Lower lobe of right lung (tissue), 2 donors: Measurements from ENCODE around the gene THY1. TPM values are rescaled to one million over a fixed set of nuclear protein-coding genes. Genes with fewer than 3 reads are reported as not detected.

Experiments
- ATAC-seq, 2 donors: fragments of 200-7000 bp; cut with Tn5 transposase; one replicate each; pipeline ENCODE4 v1.9.1; 2020 to 2022; ENCODE audit warnings: mild to moderate bottlenecking in 2 of 2, moderate library complexity in 2 of 2
- DNase-seq: peaks from one replicate; pipeline ENCODE4 v3.0.0-alpha.2; 2020
- H3K27ac ChIP-seq: fragments of 200-600 bp; one replicate; pipeline ENCODE4 v1.8.0; 2022
- H3K27me3 ChIP-seq: fragments of 200-600 bp; one replicate; pipeline ENCODE4 v1.8.0; 2022; ENCODE audit warnings: low read depth
- H3K36me3 ChIP-seq: fragments of 200-600 bp; one replicate; pipeline ENCODE4 v1.8.0; 2022; ENCODE audit warnings: mild to moderate bottlenecking
- H3K4me1 ChIP-seq: fragments of 200-600 bp; one replicate; pipeline ENCODE4 v1.8.0; 2022
- H3K4me3 ChIP-seq: fragments of 200-600 bp; one replicate; pipeline ENCODE4 v1.8.0; 2022; ENCODE audit warnings: mild to moderate bottlenecking
- H3K9me3 ChIP-seq: fragments of 200-600 bp; one replicate; pipeline ENCODE4 v1.8.0; 2022
- intact Hi-C: fragments of 100-400 bp; cut with DNase I; formaldehyde crosslinking; loops from one replicate; pipeline ENCODE4 v1.11.0; 2022
- total RNA-seq: library from RNA; stranded (reverse); fragmentation: NEBNext Ultra II Directional; extraction: Animal tissue kit (Norgen Biotek cat#: 25700); gene quantifications from one replicate; pipeline ENCODE4 v1.2.1, GENCODE V29; 2021
- TF ChIP-seq, protein P1 (sequence below): fragments of 200-600 bp; IDR thresholded peaks from one replicate; pipeline ENCODE4 v1.8.0; 2022; ENCODE audit warnings: antibody characterized with exemption, mild to moderate bottlenecking
- donor health status: DM: no; HTN: yes; CAD: no; lungs with severe emphysema.

The THY1 gene
- total RNA-seq, 1 donor from 2014 or later, result 7.5 TPM

GRCh38 chr11:119372260-119373058, 50.5 kb downstream of the THY1 start:
- no peak for DNase-seq
- TF ChIP-seq, protein P1, sequence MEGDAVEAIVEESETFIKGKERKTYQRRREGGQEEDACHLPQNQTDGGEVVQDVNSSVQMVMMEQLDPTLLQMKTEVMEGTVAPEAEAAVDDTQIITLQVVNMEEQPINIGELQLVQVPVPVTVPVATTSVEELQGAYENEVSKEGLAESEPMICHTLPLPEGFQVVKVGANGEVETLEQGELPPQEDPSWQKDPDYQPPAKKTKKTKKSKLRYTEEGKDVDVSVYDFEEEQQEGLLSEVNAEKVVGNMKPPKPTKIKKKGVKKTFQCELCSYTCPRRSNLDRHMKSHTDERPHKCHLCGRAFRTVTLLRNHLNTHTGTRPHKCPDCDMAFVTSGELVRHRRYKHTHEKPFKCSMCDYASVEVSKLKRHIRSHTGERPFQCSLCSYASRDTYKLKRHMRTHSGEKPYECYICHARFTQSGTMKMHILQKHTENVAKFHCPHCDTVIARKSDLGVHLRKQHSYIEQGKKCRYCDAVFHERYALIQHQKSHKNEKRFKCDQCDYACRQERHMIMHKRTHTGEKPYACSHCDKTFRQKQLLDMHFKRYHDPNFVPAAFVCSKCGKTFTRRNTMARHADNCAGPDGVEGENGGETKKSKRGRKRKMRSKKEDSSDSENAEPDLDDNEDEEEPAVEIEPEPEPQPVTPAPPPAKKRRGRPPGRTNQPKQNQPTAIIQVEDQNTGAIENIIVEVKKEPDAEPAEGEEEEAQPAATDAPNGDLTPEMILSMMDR, result no peak
- intact Hi-C loops, result no loop called here
- no peaks in the 10 kb centered on the region for H3K27me3 ChIP-seq
- no peaks in the 10 kb centered on the region for H3K36me3 ChIP-seq
- H3K4me1 ChIP-seq, result peaks cover 62% of the 10 kb centered on the region
- H3K9me3 ChIP-seq, result no peaks in the 10 kb centered on the region
- no peak for ATAC-seq
- H3K27ac ChIP-seq, result no peak overlapping the region
- H3K4me3 ChIP-seq, result no peak overlapping the region

DNA sequence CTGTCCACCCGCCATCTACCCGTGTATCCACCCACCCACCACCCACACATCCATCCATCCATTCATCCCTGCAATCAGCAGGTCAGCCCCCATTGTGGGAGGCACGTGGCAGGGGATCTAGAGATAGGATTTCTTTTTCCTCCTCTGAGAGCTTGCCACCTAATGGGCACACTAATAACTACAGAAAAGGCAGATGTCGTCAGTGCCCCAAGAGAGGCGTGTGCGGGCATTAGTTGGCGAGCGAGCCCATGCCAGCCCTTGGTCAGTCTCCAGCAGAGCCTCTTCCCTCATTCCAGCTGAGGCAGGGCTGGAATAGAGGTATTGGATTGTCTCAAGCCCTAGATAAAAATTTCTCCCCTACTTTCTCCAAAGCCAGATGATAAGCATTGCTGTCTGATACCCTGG, 51.2 kb downstream of the THY1 start:
- Histone ChIP-seq H3K9me3 (no peaks in the 10 kb centered on the region), H3K27ac (no peak overlapping the region), H3K36me3 (no peaks in the 10 kb centered on the region), H3K4me1 (peaks cover 61% of the 10 kb centered on the region), H3K27me3 (no peaks in the 10 kb centered on the region), H3K4me3 (no peak overlapping the region)
- ATAC-seq (no peak), DNase-seq (no peak)
- TF ChIP-seq, protein P1, result no peak
- intact Hi-C loops, result no loop called here

DNA sequence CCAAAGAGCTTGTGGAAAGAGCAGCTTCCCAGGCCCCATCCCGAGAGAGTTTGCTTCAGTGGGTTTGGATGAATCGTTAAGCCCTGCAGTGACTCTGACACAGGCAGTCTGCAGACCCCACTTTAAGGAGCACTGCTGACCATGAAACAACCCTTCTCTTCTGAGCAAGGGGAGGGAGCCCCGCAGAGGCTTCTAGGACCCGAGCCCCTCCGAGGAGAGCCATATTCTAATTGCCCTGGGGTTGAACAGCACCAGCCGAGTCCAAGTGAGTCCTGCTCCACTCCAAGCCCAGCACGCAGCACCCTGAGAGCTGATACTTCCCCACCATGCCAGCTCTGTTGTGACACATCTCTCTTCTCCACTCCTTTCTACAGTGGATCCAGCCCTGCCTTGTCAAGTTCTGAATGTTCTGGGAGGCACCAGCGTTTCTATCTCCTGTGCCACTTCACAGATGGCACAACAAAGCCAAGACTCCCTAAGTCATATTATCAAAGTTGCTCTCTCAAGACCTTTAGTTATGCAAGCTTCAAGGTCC, 51.8 kb downstream of the THY1 start:
- peaks cover 54% of the 10 kb centered on the region for H3K4me1 ChIP-seq
- no peak overlapping the region for H3K27ac ChIP-seq
- no peaks in the 10 kb centered on the region for H3K36me3 ChIP-seq
- DNase-seq (no peak), ATAC-seq (no peak)
- H3K27me3 ChIP-seq, result no peaks in the 10 kb centered on the region
- intact Hi-C loops, result no loop called here
- no peak overlapping the region for H3K4me3 ChIP-seq
- TF ChIP-seq, protein P1, result no peak
- no peaks in the 10 kb centered on the region for H3K9me3 ChIP-seq

DNA sequence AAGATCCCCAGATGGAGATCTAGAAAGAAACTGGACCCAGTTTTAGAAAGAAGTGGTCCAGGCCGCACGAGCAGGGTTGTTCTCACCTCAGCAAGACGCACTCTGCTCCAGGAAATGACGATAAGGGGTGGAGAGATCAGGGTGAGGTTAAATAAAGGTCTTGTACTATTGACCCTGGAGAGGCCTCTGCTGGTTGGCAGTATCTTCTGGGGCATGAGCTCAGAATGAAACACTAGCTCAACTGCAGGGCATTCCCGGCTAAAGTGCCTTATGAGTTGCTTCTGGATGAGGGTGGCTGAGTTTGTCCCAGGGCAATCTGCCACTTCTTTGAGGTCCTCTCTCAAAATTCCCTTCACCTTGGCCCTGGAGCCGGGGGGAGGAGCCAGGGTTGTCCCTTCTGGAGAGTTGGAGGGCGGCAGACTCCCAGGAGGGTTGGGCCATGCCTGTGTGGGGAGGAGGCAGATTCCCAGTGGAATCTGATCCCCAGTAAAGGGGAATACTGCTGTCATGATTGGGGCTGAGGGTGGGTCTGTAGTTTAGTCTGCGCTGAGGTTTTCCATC, 52.4 kb downstream of the THY1 start:
- no peak overlapping the region for H3K4me3 ChIP-seq
- no peaks in the 10 kb centered on the region for H3K36me3 ChIP-seq
- peak overlapping the region; percentile 6 for H3K27ac ChIP-seq
- H3K27me3 ChIP-seq, result no peaks in the 10 kb centered on the region
- no peaks in the 10 kb centered on the region for H3K9me3 ChIP-seq
- H3K4me1 ChIP-seq, result peaks cover 49% of the 10 kb centered on the region
- TF ChIP-seq, protein P1, result no peak
- intact Hi-C loops, result no loop called here
- ATAC-seq, result peak; percentile 29 to 45
- DNase-seq, result no peak

DNA sequence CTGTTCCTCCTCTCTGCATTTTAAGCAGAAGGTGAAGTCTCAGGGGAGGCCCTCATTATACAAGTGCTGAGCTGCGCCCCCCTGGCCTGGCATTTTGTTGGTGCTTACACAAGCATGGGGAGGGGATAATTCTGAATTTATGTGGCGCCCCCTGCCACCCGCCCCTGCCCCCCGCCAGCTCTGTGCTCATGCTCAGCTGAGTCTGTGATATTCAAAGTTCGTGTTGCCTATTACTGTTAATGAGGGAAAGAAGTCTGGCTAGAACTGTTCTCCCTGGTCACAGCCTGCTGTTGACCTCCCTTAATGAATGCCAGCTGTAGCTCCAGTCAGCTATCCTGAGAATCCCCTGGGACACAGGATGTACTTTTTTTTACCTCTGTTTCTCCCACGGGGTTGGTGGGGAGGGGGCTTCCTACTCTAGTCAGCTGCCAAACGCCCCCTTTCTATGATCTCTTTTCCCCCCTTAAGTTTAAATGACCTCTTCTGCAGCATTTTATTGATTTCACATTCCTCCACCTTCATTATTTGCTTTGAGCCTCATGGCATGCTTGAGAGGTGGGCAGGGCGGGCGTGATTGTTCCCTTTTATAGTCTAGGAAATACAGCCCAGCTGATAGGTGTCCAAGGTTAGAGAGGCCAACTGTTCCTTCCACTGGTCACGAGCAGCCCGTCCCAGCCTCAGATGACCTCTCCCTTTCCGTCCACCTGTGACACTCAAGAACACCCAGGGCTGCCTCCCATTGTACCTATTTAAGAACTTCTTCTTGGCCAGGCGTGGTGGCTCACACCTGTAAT, 53.6 kb downstream of the THY1 start:
- no peak for DNase-seq
- no peak for ATAC-seq
- Histone ChIP-seq H3K4me3 (no peak overlapping the region), H3K27ac (no peak overlapping the region), H3K9me3 (no peaks in the 10 kb centered on the region), H3K4me1 (peaks cover 40% of the 10 kb centered on the region), H3K36me3 (no peaks in the 10 kb centered on the region), H3K27me3 (peaks cover 11% of the 10 kb centered on the region)
- TF ChIP-seq, protein P1, result no peak
- intact Hi-C loops, result no loop called here
